GM19043 (cell line): ENCODE measurements around the gene DCUN1D3.
"Not testable (repeated sequence)": the region's sequence is repeated elsewhere in the genome, so short reads cannot be mapped to it uniquely, and the experiment has no call there.

Experiments used
- ATAC-seq: cut with Tn5 transposase; IDR thresholded peaks from one replicate; pipeline ENCODE4 v1.9.1; 2021; ENCODE audit warnings: low read depth; ENCODE audit not compliant: unreplicated experiment

The DCUN1D3 gene

GRCh38 chr16:20900299-20901067, at the start of gene DCUN1D3, which contains the start of gene LYRM1:
Gene DCUN1D3 (minus strand): TSS chr16:20900358. CDS start chr16:20862538, 37,820 bp downstream.
Gene LYRM1 (plus strand): TSS chr16:20900771. CDS start chr16:20915556, 14,785 bp downstream.
- ATAC-seq: peak; percentile 66

GRCh38 chr16:20949660-20950059, 49.5 kb upstream of the DCUN1D3 start:
- no peak for ATAC-seq

GRCh38 chr16:20948444-20948843, 48.3 kb upstream of the DCUN1D3 start:
- ATAC-seq: no peak

GRCh38 chr16:20946015-20946629, 46.0 kb upstream of the DCUN1D3 start:
- no peak for ATAC-seq

GRCh38 chr16:20945575-20945875, 45.4 kb upstream of the DCUN1D3 start:
- ATAC-seq: not testable (repeated sequence)

- no peak for ATAC-seq
These were observed 44.9 kb upstream of the DCUN1D3 start for GRCh38 chr16:20944861-20945574.

- ATAC-seq: no peak
These were observed 42.1 kb upstream of the DCUN1D3 start for GRCh38 chr16:20942256-20942655.

- ATAC-seq: no peak
These were observed 41.4 kb upstream of the DCUN1D3 start for GRCh38 chr16:20941636-20941926.

GRCh38 chr16:20940871-20941635, 40.9 kb upstream of the DCUN1D3 start:
- no peak for ATAC-seq

- no peak for ATAC-seq
These were observed 39.5 kb upstream of the DCUN1D3 start for GRCh38 chr16:20939611-20940010.

GRCh38 chr16:20938426-20938825, 38.3 kb upstream of the DCUN1D3 start:
- no peak for ATAC-seq

GRCh38 chr16:20937736-20938135, 37.6 kb upstream of the DCUN1D3 start:
- ATAC-seq: no peak

- no peak for ATAC-seq
These were observed 33.4 kb upstream of the DCUN1D3 start for GRCh38 chr16:20933589-20933988.

GRCh38 chr16:20931066-20931600, 31.0 kb upstream of the DCUN1D3 start:
- ATAC-seq: no peak

- ATAC-seq: no peak
These were observed 30.2 kb upstream of the DCUN1D3 start for GRCh38 chr16:20930365-20930690.

GRCh38 chr16:20929676-20930364, 29.7 kb upstream of the DCUN1D3 start:
- not testable (repeated sequence) for ATAC-seq

GRCh38 chr16:20928774-20929411, 28.7 kb upstream of the DCUN1D3 start:
- ATAC-seq: no peak

- ATAC-seq: no peak
These were observed 25.6 kb upstream of the DCUN1D3 start for GRCh38 chr16:20925751-20926150.

- ATAC-seq: no peak
These were observed 23.7 kb upstream of the DCUN1D3 start for GRCh38 chr16:20923876-20924275.

GRCh38 chr16:20920799-20921198, 20.6 kb upstream of the DCUN1D3 start:
- ATAC-seq: no peak
